ENCODE measurements around the gene INO80B. TPM values are rescaled to one million over a fixed set of nuclear protein-coding genes. Genes with fewer than 3 reads are reported as not detected.
A peak's percentile ranks its signal among the peaks of the same experiment; 100 is the strongest.
"Not testable (repeated sequence)": the region's sequence is repeated elsewhere in the genome, so short reads cannot be mapped to it uniquely, and the experiment has no call there.

INO80B gene
- total RNA-seq, 3 donors from 2014 or later = 49.3 to 72.6 (median 55.8) TPM

DNA sequence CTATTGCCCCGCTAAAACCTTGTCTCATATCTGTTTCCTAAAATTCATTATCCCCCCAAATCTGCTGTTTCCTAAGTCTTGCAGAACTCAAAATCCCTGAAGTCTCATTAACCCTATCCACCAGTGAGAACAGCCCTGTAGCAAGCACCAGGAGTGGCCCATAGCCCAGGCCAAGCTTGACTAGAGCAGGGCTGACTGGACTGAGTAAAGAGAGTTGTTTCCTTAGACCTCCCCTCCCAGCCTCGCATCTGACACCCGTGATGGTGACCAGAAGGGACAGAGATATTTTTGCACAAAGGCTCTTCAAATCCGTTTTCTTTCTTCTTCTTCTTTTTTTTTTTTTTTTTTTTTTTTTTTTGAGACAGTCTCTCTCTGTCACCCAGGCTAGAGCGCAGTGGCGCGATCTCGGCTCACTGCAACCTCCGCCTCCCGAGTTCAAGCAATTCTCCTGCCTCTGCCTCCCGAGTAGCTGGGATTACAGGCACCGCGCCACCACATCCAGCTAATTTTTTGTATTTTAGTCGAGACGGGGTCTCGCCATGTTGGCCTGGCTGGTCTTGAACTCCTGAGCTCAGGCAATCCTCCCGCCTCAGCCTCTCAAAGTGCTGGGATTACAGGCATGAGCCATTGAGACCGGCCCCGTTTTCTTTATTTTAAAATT is 34.3 kb upstream of the INO80B start:
- H3K9me3 Mint-ChIP-seq = not testable (repeated sequence)

GRCh38 chr2:74421221-74421870 is 33.5 kb upstream of the INO80B start, which contains the start of the genes C2orf81 and WDR54:
TSS of gene C2orf81 (minus strand) at chr2:74421619. CDS start at chr2:74421560, 59 bp downstream.
TSS of gene WDR54 (plus strand) at chr2:74421730. CDS start at chr2:74422154, 424 bp downstream.
- H3K27me3 Mint-ChIP-seq (ENCODE audit: low read depth) = no peaks in the 10 kb centered on the region
- H3K4me3 Mint-ChIP-seq = peak within 1 kb of the TSS; percentile 91
- no peaks in the 10 kb centered on the region for H3K9me3 Mint-ChIP-seq
- H3K36me3 Mint-ChIP-seq (ENCODE audit: insufficient read depth) = peaks cover 6% of the 10 kb centered on the region
- H3K4me1 Mint-ChIP-seq (ENCODE audit: low read depth) = peaks cover 26% of the 10 kb centered on the region
- DNase-seq (peak; percentile 92), ATAC-seq (peak; percentile 98)

More for the DNA sequence above, 34.3 kb upstream of the INO80B start:
- not testable (repeated sequence) for H3K27me3 Mint-ChIP-seq (ENCODE audit: low read depth); ATAC-seq; H3K36me3 Mint-ChIP-seq (ENCODE audit: insufficient read depth); DNase-seq
- Mint-ChIP-seq H3K4me3 (peak overlapping the region; percentile 91), H3K4me1 (ENCODE audit: low read depth) (peaks cover 33% of the 10 kb centered on the region)

GRCh38 chr2:74423231-74424095 is 31.4 kb upstream of the INO80B start:
- ATAC-seq (no peak), DNase-seq (no peak)
- Mint-ChIP-seq H3K4me3 (peak overlapping the region; percentile 91), H3K4me1 (ENCODE audit: low read depth) (peaks cover 26% of the 10 kb centered on the region), H3K27me3 (ENCODE audit: low read depth) (no peaks in the 10 kb centered on the region), H3K36me3 (ENCODE audit: insufficient read depth) (peaks cover 6% of the 10 kb centered on the region), H3K9me3 (no peaks in the 10 kb centered on the region)

DNA sequence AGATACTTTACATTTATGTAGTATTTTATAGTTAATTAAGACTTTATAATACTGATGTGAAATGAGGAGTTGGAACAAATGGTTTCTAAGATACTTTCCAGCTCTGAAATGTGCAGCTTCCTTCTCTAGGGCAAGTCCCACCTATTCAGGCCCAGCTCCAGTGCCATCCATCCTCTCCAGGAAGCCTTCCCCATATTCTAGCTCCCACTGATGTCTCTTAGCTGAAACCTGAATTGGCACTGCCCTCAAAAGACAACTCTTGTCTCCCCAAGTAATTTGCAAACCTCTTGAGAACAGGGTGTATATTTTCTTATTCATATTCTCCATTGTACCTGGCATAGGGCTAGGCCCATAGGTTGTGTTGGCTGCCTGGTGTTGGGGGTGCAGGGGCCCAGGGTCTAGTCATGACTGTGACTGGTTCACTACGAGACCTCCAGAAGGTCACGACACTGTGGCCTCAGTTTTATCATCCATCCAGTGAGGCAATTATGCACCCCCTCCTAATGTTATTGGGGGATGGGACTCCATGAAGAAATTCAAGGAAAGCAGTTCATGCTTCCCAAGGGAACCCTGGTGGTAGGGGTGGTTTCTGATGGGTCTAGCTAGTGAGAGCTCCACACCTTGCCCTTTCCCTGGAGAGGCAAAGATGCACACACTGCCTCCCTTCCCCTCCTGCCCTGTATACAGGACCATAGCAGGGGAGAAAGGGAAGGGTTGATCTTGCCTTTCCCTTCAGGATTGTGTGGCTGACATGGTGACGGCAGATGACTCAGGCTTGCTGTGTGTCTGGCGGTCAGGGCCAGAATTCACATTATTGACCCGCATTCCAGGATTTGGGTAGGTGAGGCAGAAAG is 30.5 kb upstream of the INO80B start:
- DNase-seq (no peak), ATAC-seq (no peak)
- no peaks in the 10 kb centered on the region for H3K9me3 Mint-ChIP-seq
- H3K36me3 Mint-ChIP-seq (ENCODE audit: insufficient read depth) = peaks cover 6% of the 10 kb centered on the region
- no peak overlapping the region for H3K4me3 Mint-ChIP-seq
- H3K27me3 Mint-ChIP-seq (ENCODE audit: low read depth) = no peaks in the 10 kb centered on the region
- peaks cover 26% of the 10 kb centered on the region for H3K4me1 Mint-ChIP-seq (ENCODE audit: low read depth)

GRCh38 chr2:74424995-74425406 is 29.9 kb upstream of the INO80B start:
- H3K36me3 Mint-ChIP-seq (ENCODE audit: insufficient read depth) = peaks cover 6% of the 10 kb centered on the region
- ATAC-seq (no peak), DNase-seq (no peak)
- H3K9me3 Mint-ChIP-seq = no peaks in the 10 kb centered on the region
- no peaks in the 10 kb centered on the region for H3K27me3 Mint-ChIP-seq (ENCODE audit: low read depth)
- peaks cover 24% of the 10 kb centered on the region for H3K4me1 Mint-ChIP-seq (ENCODE audit: low read depth)
- no peak overlapping the region for H3K4me3 Mint-ChIP-seq

DNA sequence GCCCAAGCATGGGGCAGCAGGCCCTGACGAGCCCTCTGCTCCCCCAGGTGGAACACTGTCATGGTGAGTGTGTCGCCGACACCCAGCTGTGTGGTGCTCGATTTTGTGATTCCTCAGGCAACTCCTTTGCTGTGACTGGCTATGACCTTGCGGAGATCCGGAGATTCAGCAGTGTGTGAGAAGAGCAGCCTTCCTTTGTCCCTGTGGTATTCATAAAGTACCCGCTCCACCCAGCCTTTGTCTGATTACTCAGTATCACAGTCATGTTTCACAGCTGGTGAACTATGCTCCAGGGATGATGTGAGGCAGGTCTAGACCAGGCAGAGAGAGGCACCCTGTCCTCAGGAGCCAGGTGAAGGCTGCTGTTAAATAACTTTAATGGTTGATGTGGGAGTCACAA is 29.4 kb upstream of the INO80B start:
- peaks cover 6% of the 10 kb centered on the region for H3K36me3 Mint-ChIP-seq (ENCODE audit: insufficient read depth)
- H3K4me1 Mint-ChIP-seq (ENCODE audit: low read depth) = peaks cover 19% of the 10 kb centered on the region
- no peak for ATAC-seq
- no peak for DNase-seq
- H3K9me3 Mint-ChIP-seq = no peaks in the 10 kb centered on the region
- H3K4me3 Mint-ChIP-seq = no peak overlapping the region
- H3K27me3 Mint-ChIP-seq (ENCODE audit: low read depth) = no peaks in the 10 kb centered on the region

GRCh38 chr2:74426181-74426758 is 28.6 kb upstream of the INO80B start:
- Mint-ChIP-seq H3K4me3 (no peak overlapping the region), H3K27me3 (ENCODE audit: low read depth) (no peaks in the 10 kb centered on the region), H3K4me1 (ENCODE audit: low read depth) (peaks cover 14% of the 10 kb centered on the region), H3K36me3 (ENCODE audit: insufficient read depth) (peaks cover 6% of the 10 kb centered on the region), H3K9me3 (no peaks in the 10 kb centered on the region)
- no peak for DNase-seq
- no peak for ATAC-seq

GRCh38 chr2:74427551-74427950 is 27.3 kb upstream of the INO80B start:
- Mint-ChIP-seq H3K27me3 (ENCODE audit: low read depth) (no peaks in the 10 kb centered on the region), H3K4me1 (ENCODE audit: low read depth) (peaks cover 5% of the 10 kb centered on the region), H3K36me3 (ENCODE audit: insufficient read depth) (peaks cover 6% of the 10 kb centered on the region), H3K9me3 (no peaks in the 10 kb centered on the region), H3K4me3 (no peak overlapping the region)
- DNase-seq = no peak
- no peak for ATAC-seq

- ATAC-seq (no peak), DNase-seq (no peak)
- Mint-ChIP-seq H3K9me3 (no peaks in the 10 kb centered on the region), H3K27me3 (ENCODE audit: low read depth) (no peaks in the 10 kb centered on the region), H3K4me1 (ENCODE audit: low read depth) (no peaks in the 10 kb centered on the region), H3K36me3 (ENCODE audit: insufficient read depth) (peaks cover 6% of the 10 kb centered on the region), H3K4me3 (no peak overlapping the region)
These were observed 26.2 kb upstream of the INO80B start for GRCh38 chr2:74428675-74429074.

DNA sequence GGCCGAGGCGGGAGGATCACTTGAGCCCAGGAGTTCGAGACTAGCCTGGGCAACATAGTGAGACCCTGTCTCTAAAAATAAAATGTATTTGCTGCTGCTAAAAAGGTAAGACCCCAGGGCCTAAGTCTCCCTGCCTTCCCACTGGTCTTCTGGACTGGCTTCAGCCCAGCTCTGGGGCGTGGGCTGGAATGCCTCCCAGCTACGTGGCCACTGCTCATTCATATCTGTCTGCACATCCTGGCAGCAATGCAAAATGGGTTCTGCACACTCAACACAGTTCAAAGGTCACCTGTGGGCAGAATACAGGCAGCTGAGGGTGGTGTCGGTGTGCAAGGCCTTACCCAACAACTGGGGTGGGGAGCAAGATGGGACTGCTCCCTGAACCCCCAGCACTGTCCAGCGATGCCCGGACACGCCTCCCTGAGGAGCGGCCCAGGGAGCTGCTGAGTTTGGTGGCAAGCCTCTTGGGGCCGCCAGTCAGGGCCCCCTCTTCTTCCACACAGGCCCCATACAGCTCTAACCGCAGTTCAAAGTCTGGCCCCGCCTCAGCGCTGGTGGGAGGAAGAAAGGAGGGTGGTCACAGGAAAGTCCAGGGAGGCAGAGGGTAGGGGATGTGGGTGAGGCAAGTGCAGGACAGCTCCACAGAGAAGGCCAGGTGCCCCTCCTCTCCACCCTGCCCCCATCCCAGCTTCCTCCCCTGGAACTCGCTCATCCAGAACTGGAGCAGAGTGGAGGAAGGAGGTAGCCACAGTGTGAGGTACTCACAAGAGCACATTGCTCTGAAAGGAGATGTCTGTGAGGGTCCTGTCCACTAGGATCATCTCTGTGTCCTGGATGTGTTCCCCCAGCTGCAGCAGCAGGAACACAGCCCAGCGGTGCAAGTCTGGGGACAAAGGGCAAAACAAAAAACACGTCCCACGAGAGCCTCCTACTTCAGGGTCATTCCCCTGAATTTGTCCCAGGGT is 25.1 kb upstream of the INO80B start:
- no peaks in the 10 kb centered on the region for H3K9me3 Mint-ChIP-seq
- ATAC-seq (no peak), DNase-seq (no peak)
- no peaks in the 10 kb centered on the region for H3K27me3 Mint-ChIP-seq (ENCODE audit: low read depth)
- no peaks in the 10 kb centered on the region for H3K4me1 Mint-ChIP-seq (ENCODE audit: low read depth)
- peaks cover 4% of the 10 kb centered on the region for H3K36me3 Mint-ChIP-seq (ENCODE audit: insufficient read depth)
- no peak overlapping the region for H3K4me3 Mint-ChIP-seq

GRCh38 chr2:74430502-74430901 is 24.4 kb upstream of the INO80B start:
- H3K9me3 Mint-ChIP-seq = no peaks in the 10 kb centered on the region
- ATAC-seq = no peak
- peaks cover 3% of the 10 kb centered on the region for H3K36me3 Mint-ChIP-seq (ENCODE audit: insufficient read depth)
- H3K4me1 Mint-ChIP-seq (ENCODE audit: low read depth) = no peaks in the 10 kb centered on the region
- DNase-seq = no peak
- no peaks in the 10 kb centered on the region for H3K27me3 Mint-ChIP-seq (ENCODE audit: low read depth)
- no peak overlapping the region for H3K4me3 Mint-ChIP-seq

DNA sequence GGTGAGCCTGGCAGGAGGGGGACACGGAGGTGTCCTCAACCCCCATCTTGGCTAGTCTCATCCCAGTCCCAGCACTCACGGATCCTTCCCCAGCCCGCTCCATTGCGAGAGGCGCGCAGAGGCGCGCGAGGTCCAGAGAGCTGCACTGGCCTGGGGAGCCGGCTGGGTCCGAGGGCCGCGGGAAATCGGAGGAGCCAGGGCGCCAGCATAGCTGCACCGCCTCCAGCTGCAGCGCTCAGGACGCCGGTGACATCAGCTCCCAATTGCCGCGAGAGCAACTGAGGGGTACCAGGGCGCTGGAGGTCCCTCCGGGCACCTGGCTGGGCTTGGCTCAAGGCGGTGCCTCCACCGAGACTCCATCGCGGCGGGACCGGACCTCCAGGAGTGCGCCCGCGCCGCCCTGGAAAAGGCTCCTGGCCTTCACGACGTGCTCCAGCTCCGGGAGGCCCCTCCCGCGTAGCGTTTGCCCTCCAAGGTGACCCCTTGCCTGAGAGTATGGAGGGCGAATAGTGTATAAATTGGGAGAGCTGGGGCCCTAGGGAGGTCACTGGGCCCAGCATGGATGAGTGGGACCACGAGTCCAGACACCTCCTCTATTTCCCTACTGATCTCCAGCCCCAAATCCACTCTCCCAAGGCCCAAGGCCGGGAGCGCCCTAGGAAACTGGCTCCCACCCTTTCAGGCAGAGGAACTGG is 18.6 kb upstream of the INO80B start:
- no peak overlapping the region for H3K4me3 Mint-ChIP-seq
- no peak for DNase-seq
- H3K27me3 Mint-ChIP-seq (ENCODE audit: low read depth) = peaks cover 22% of the 10 kb centered on the region
- ATAC-seq = no peak
- H3K4me1 Mint-ChIP-seq (ENCODE audit: low read depth) = peaks cover 6% of the 10 kb centered on the region
- H3K36me3 Mint-ChIP-seq (ENCODE audit: insufficient read depth) = no peaks in the 10 kb centered on the region
- no peaks in the 10 kb centered on the region for H3K9me3 Mint-ChIP-seq

Data from activated T-cell treated with anti-CD3 and anti-CD28 coated beads, Interleukin-2, amount 50 U/mL, for 4 hours (primary cell).